PC-9 (cell line): ENCODE data around the gene FRMD6. TPM values are rescaled to one million over a fixed set of nuclear protein-coding genes. Genes with fewer than 3 reads are reported as not detected.

Experiments
- BruUV-seq: library from RNA; stranded (reverse); fragments of 400-500 nt; replicated peaks from 2 replicates; lab custom pipeline; 2021; lab: Mats Ljungman, UMichigan
- CTCF ChIA-PET: fragments of 300-600 bp; sonication (Branson Sonifier 250); formaldehyde crosslinking; loops from one replicate; lab custom pipeline; 2022; ENCODE audit warnings: antibody characterized with exemption; lab: Charles Lee
- POLR2A ChIA-PET: fragments of 300-600 bp; sonication (Branson Sonifier 250); formaldehyde crosslinking; loops from one replicate; lab custom pipeline; 2022; ENCODE audit warnings: antibody characterized with exemption; ENCODE audit not compliant: unreplicated experiment; lab: Charles Lee
- DNase-seq, 2 experiments: peaks; one replicate each; pipeline versions ENCODE4 v3.0.0 to v3.0.0-alpha.2; 2015 to 2022; ENCODE audit warnings: mixed read lengths in 1 of 2
- H2AFZ ChIP-seq: fragments of 200-600 bp; sonication (generic); 2 replicates; pipeline ENCODE4 v1.8.1; 2017; ENCODE audit warnings: antibody characterized with exemption
- H3F3A ChIP-seq: fragments of 200-600 bp; sonication (generic); 2 replicates; pipeline ENCODE4 v1.8.1; 2017; ENCODE audit warnings: antibody characterized with exemption, mild to moderate bottlenecking, low read depth; ENCODE audit not compliant: insufficient read depth
- H3K27ac ChIP-seq: fragments of 200-600 bp; sonication (generic); 2 replicates; pipeline ENCODE4 v1.6.1; 2016; ENCODE audit warnings: mixed run types
- H3K27me3 ChIP-seq: fragments of 200-600 bp; sonication (generic); 2 replicates; pipeline ENCODE4 v1.6.1; 2016; ENCODE audit warnings: low read depth, mixed run types; ENCODE audit not compliant: insufficient read depth
- H3K36me3 ChIP-seq: fragments of 200-600 bp; sonication (generic); 2 replicates; pipeline ENCODE4 v1.6.1; 2016; ENCODE audit warnings: low read depth, mixed run types
- H3K4me1 ChIP-seq: fragments of 200-600 bp; sonication (generic); replicated peaks from 2 replicates; pipeline ENCODE4 v1.6.1; 2016; ENCODE audit warnings: mixed run types; ENCODE audit not compliant: insufficient read depth
- H3K4me2 ChIP-seq: fragments of 200-600 bp; sonication (generic); 2 replicates; pipeline ENCODE4 v1.6.1; 2017; ENCODE audit warnings: mixed run types
- H3K4me3 ChIP-seq: fragments of 200-600 bp; sonication (generic); 2 replicates; pipeline ENCODE4 v1.6.1; 2016; ENCODE audit warnings: mixed run types
- H3K79me2 ChIP-seq: fragments of 200-600 bp; sonication (generic); 2 replicates; pipeline ENCODE4 v1.6.1; 2017; ENCODE audit warnings: low read depth, mixed run types
- H3K9me2 ChIP-seq: fragments of 200-600 bp; sonication (generic); 2 replicates; pipeline ENCODE4 v1.8.1; 2017; ENCODE audit warnings: mild to moderate bottlenecking; ENCODE audit not compliant: insufficient read depth
- H3K9me3 ChIP-seq: fragments of 200-600 bp; sonication (generic); 2 replicates; pipeline ENCODE4 v1.8.1; 2016; ENCODE audit warnings: low read depth; ENCODE audit not compliant: insufficient read depth
- H4K20me1 ChIP-seq: fragments of 200-600 bp; sonication (generic); 2 replicates; pipeline ENCODE4 v1.8.1; 2017; ENCODE audit not compliant: insufficient read depth
- CTCF ChIP-seq: fragments of 200-600 bp; sonication (generic); conservative IDR thresholded peaks from 2 replicates; pipeline ENCODE4 v1.6.1; 2017; ENCODE audit warnings: mixed run types, antibody characterized with exemption, mild to moderate bottlenecking, moderate library complexity
- EZH2 ChIP-seq: fragments of 200-600 bp; sonication (generic); IDR thresholded peaks from 2 replicates; pipeline ENCODE4 v1.8.0; 2017; ENCODE audit warnings: antibody characterized with exemption, low read depth
- intact Hi-C: fragments of 100-400 bp; cut with micrococcal nuclease; formaldehyde crosslinking; loops from one replicate; pipeline ENCODE4 v1.10.0; 2022; ENCODE audit not compliant: unreplicated experiment
- total RNA-seq: library from RNA; stranded (reverse); gene quantifications from 2 replicates; pipeline ENCODE4 v1.2.3, GENCODE V29; 2021

Gene FRMD6
- total RNA-seq, 1 experiment from 2014 or later: 42.9 TPM

GRCh38 chr14:51697848-51698247 is 46.1 kb downstream of the FRMD6 start:
- H3F3A ChIP-seq: peaks cover 9% of the 10 kb centered on the region; the same call in 1 of the 2 replicates
- H2AFZ ChIP-seq: no peak overlapping the region
- H4K20me1 ChIP-seq: peaks cover 7% of the 10 kb centered on the region
- H3K27ac ChIP-seq: no peak overlapping the region
- H3K9me3 ChIP-seq: no peaks in the 10 kb centered on the region
- no peaks in the 10 kb centered on the region for H3K4me1 ChIP-seq
- H3K27me3 ChIP-seq: no peaks in the 10 kb centered on the region
- H3K9me2 ChIP-seq: no peaks in the 10 kb centered on the region
- no peak overlapping the region for H3K4me2 ChIP-seq
- ChIA-PET POLR2A (no interaction called here), CTCF (interaction anchor here (1.1 kb wide), 1 partner anchor 20 kb away, joined by 3 read pairs; no protein-coding TSS in a partner anchor)
- no peak for TF ChIP-seq EZH2
- no peak for TF ChIP-seq CTCF
- no peak overlapping the region for H3K4me3 ChIP-seq
- no peak for DNase-seq
- no TSS peak for BruUV-seq
- H3K36me3 ChIP-seq: peaks cover 15% of the 10 kb centered on the region
- intact Hi-C loops: no loop called here
- H3K79me2 ChIP-seq: peaks cover 11% of the 10 kb centered on the region; the same call in 1 of the 2 replicates

DNA sequence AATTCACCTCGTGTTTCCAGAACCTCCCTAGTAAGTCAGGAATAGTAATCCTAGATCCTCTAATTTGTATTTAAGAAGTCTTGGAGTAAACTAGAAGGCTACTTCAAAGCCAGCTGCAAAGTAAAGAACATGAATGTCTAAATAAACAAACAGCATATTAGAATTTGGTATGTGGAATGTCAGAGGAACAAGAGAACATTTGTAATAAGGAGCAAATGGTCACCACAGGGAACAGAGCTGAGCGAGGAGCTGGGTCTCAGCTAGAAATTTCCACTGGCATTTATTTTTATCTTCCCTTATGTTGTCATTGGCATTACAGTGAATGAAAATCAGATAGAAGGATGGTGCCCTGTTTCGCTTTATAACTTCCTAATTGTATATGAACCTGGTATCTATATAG is 50.2 kb downstream of the FRMD6 start:
- peaks cover 34% of the 10 kb centered on the region for H3K36me3 ChIP-seq
- CTCF ChIA-PET: no interaction called here
- no peak overlapping the region for H3K27ac ChIP-seq
- no peak overlapping the region for H3K4me2 ChIP-seq
- H3F3A ChIP-seq: peaks cover 4% of the 10 kb centered on the region; the same call in 1 of the 2 replicates
- DNase-seq: no peak
- H3K4me1 ChIP-seq: no peaks in the 10 kb centered on the region
- no TSS peak for BruUV-seq
- H4K20me1 ChIP-seq: peaks cover 4% of the 10 kb centered on the region; the same call in 1 of the 2 replicates
- H2AFZ ChIP-seq: no peak overlapping the region
- POLR2A ChIA-PET: no interaction called here
- H3K79me2 ChIP-seq: no peaks in the 10 kb centered on the region
- TF ChIP-seq EZH2 (no peak), CTCF (no peak)
- H3K9me2 ChIP-seq: no peaks in the 10 kb centered on the region
- H3K27me3 ChIP-seq: no peaks in the 10 kb centered on the region
- no peaks in the 10 kb centered on the region for H3K9me3 ChIP-seq
- no peak overlapping the region for H3K4me3 ChIP-seq
- intact Hi-C loops: no loop called here

DNA sequence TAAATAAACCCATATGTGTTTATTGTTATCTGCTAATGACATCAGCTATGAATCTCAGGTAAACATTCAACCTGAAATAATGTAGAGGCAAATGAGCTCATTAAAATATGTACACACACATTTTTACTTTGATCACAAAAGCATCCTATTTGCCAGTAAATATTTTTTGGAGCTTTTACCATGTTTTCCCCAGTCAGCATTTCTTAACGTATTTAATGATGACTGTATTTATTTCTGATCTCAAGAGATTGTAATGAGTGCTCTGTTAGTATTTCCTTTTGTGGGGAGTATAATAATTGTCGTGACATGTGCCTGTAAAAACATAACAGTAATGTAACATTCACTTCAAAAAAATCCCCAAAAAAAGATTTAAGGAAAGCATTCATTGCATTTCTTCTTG is 52.1 kb downstream of the FRMD6 start:
- intact Hi-C loops: no loop called here
- no peaks in the 10 kb centered on the region for H3F3A ChIP-seq
- H3K9me3 ChIP-seq: no peaks in the 10 kb centered on the region
- H3K79me2 ChIP-seq: no peaks in the 10 kb centered on the region
- ChIA-PET CTCF (no interaction called here), POLR2A (interaction anchor here (0.5 kb wide), 1 partner anchor 419 kb away, joined by 3 read pairs; no protein-coding TSS in a partner anchor)
- H4K20me1 ChIP-seq: no peaks in the 10 kb centered on the region
- H2AFZ ChIP-seq: no peak overlapping the region
- H3K4me3 ChIP-seq: no peak overlapping the region
- no peak overlapping the region for H3K27ac ChIP-seq
- TF ChIP-seq CTCF (no peak), EZH2 (no peak)
- H3K4me1 ChIP-seq: no peaks in the 10 kb centered on the region
- H3K27me3 ChIP-seq: no peaks in the 10 kb centered on the region
- no peaks in the 10 kb centered on the region for H3K9me2 ChIP-seq
- no peak overlapping the region for H3K4me2 ChIP-seq
- peaks cover 47% of the 10 kb centered on the region for H3K36me3 ChIP-seq
- BruUV-seq: no TSS peak
- no peak for DNase-seq
